WTC11 (cell line): Measurements from ENCODE around the gene MZT1. TPM values are rescaled to one million over a fixed set of nuclear protein-coding genes. Genes with fewer than 3 reads are reported as not detected.

Source experiments
- ATAC-seq: fragments of 200-7000 bp; cut with Tn5 transposase; 2 replicates; pipeline ENCODE4 v1.10.0; 2021; ENCODE audit warnings: mild to moderate bottlenecking, moderate library complexity
- CTCF ChIA-PET: fragments of 300-600 bp; sonication (Branson Sonifier 250); formaldehyde crosslinking; loops from one replicate; lab custom pipeline; 2021; ENCODE audit warnings: antibody characterized with exemption; lab: Charles Lee
- POLR2A ChIA-PET: fragments of 350-600 bp; sonication (Branson Sonifier 250); formaldehyde crosslinking; loops from one replicate; lab custom pipeline; 2021; ENCODE audit warnings: antibody characterized with exemption; lab: Charles Lee
- DNase-seq: peaks from one replicate; pipeline ENCODE4 v3.0.0; 2021; ENCODE audit warnings: low spot score
- H3K27ac Mint-ChIP-seq: 2 replicates; pipeline ENCODE4 v1.8.0; 2021; ENCODE audit warnings: mixed read lengths
- H3K27me3 Mint-ChIP-seq: 2 replicates; pipeline ENCODE4 v1.8.0; 2021; ENCODE audit warnings: low read depth, mild to moderate bottlenecking, moderate library complexity, mixed read lengths
- H3K36me3 Mint-ChIP-seq: 2 replicates; pipeline ENCODE4 v1.8.0; 2021; ENCODE audit warnings: mixed read lengths
- H3K4me1 Mint-ChIP-seq: 2 replicates; pipeline ENCODE4 v1.8.0; 2022; ENCODE audit warnings: mixed read lengths
- H3K4me3 Mint-ChIP-seq: 2 replicates; pipeline ENCODE4 v1.8.0; 2021; ENCODE audit warnings: mild to moderate bottlenecking, moderate library complexity, mixed read lengths
- H3K9me3 Mint-ChIP-seq: 2 replicates; pipeline ENCODE4 v1.8.0; 2021; ENCODE audit warnings: mixed read lengths
- CDX4 ChIP-seq: fragments of 250-450 bp; sonication (Bioruptor Pico); IDR thresholded peaks from 2 replicates; pipeline ENCODE4 v1.9.0; 2021; ENCODE audit warnings: moderate library complexity, mild to moderate bottlenecking, inconsistent platforms, borderline replicate concordance
- ESRRA ChIP-seq: sonication (generic); formaldehyde crosslinking; IDR thresholded peaks from 2 replicates; pipeline ENCODE4 v1.8.1; 2022; ENCODE audit warnings: mild to moderate bottlenecking, missing genetic modification reagents, borderline replicate concordance
- FOXP1 ChIP-seq: sonication (generic); formaldehyde crosslinking; IDR thresholded peaks from 2 replicates; pipeline ENCODE4 v1.8.0; 2022; ENCODE audit warnings: missing genetic modification reagents, mild to moderate bottlenecking, moderate library complexity, borderline replicate concordance
- GABPB1 ChIP-seq: sonication (generic); formaldehyde crosslinking; IDR thresholded peaks from 2 replicates; pipeline ENCODE4 v1.8.1; 2023; ENCODE audit warnings: mild to moderate bottlenecking, missing genetic modification reagents
- HMGA2 ChIP-seq: fragments of 250-450 bp; sonication (Bioruptor Pico); IDR thresholded peaks from 2 replicates; pipeline ENCODE4 v1.4.0; 2021; ENCODE audit warnings: mild to moderate bottlenecking, moderate library complexity
- HMGXB4 ChIP-seq: sonication (generic); formaldehyde crosslinking; IDR thresholded peaks from 2 replicates; pipeline ENCODE4 v1.8.1; 2023; ENCODE audit warnings: mild to moderate bottlenecking, moderate library complexity, missing genetic modification reagents
- JUN ChIP-seq: sonication (generic); formaldehyde crosslinking; IDR thresholded peaks from 2 replicates; pipeline ENCODE4 v1.8.0; 2023; ENCODE audit warnings: mild to moderate bottlenecking, missing genetic modification reagents
- MYBL2 ChIP-seq: sonication (generic); formaldehyde crosslinking; IDR thresholded peaks from 2 replicates; pipeline ENCODE4 v1.8.1; 2023; ENCODE audit warnings: mild to moderate bottlenecking, moderate library complexity, missing genetic modification reagents
- NFE2L1 ChIP-seq: sonication (generic); formaldehyde crosslinking; IDR thresholded peaks from 2 replicates; pipeline ENCODE4 v1.8.1; 2023; ENCODE audit warnings: missing genetic modification reagents
- NFYB ChIP-seq: sonication (generic); formaldehyde crosslinking; conservative IDR thresholded peaks from 2 replicates; pipeline ENCODE4 v1.8.0; 2022; ENCODE audit warnings: low read depth, missing genetic modification reagents
- SMAD3 ChIP-seq: sonication (generic); formaldehyde crosslinking; IDR thresholded peaks from 2 replicates; pipeline ENCODE4 v1.8.0; 2022; ENCODE audit warnings: missing genetic modification reagents, mild to moderate bottlenecking, borderline replicate concordance
- SOX15 ChIP-seq: fragments of 250-450 bp; sonication (Bioruptor Pico); IDR thresholded peaks from 2 replicates; pipeline ENCODE4 v1.9.0; 2021; ENCODE audit warnings: mild to moderate bottlenecking
- STAT6 ChIP-seq: sonication (generic); formaldehyde crosslinking; conservative IDR thresholded peaks from 2 replicates; pipeline ENCODE4 v1.8.1; 2023; ENCODE audit warnings: mild to moderate bottlenecking, low read depth, missing genetic modification reagents, moderate library complexity
- USF2 ChIP-seq: sonication (generic); formaldehyde crosslinking; IDR thresholded peaks from 2 replicates; pipeline ENCODE4 v1.8.1; 2023; ENCODE audit warnings: mild to moderate bottlenecking, missing genetic modification reagents, moderate library complexity
- ZBTB21 ChIP-seq: sonication (generic); formaldehyde crosslinking; IDR thresholded peaks from 2 replicates; pipeline ENCODE4 v1.8.1; 2023; ENCODE audit warnings: mild to moderate bottlenecking, missing genetic modification reagents, borderline replicate concordance
- ZMAT4 ChIP-seq: fragments of 250-450 bp; sonication (Bioruptor Pico); IDR thresholded peaks from 2 replicates; pipeline ENCODE4 v1.9.0; 2021; ENCODE audit warnings: mild to moderate bottlenecking
- ZNF671 ChIP-seq: fragments of 250-450 bp; sonication (Bioruptor Pico); IDR thresholded peaks from 2 replicates; pipeline ENCODE4 v1.8.0; 2021; ENCODE audit warnings: mild to moderate bottlenecking
- total RNA-seq: library from RNA; stranded (reverse); gene quantifications from 3 replicates; pipeline ENCODE4 v1.2.3, GENCODE V29; 2021
- TF ChIP-seq, protein P1 (sequence below): sonication (generic); formaldehyde crosslinking; IDR thresholded peaks from 2 replicates; pipeline ENCODE4 v1.8.0; 2022; ENCODE audit warnings: mild to moderate bottlenecking, missing genetic modification reagents
- TF ChIP-seq, protein P2 (sequence below): sonication (generic); formaldehyde crosslinking; IDR thresholded peaks from 2 replicates; pipeline ENCODE4 v1.8.0; 2022; ENCODE audit warnings: mild to moderate bottlenecking, missing genetic modification reagents
- TF ChIP-seq, protein P3 (sequence below): sonication (generic); formaldehyde crosslinking; IDR thresholded peaks from 2 replicates; pipeline ENCODE4 v1.8.0; 2022; ENCODE audit warnings: mild to moderate bottlenecking, missing genetic modification reagents
- TF ChIP-seq, protein P4 (sequence below): sonication (generic); formaldehyde crosslinking; IDR thresholded peaks from 2 replicates; pipeline ENCODE4 v1.8.1; 2023; ENCODE audit warnings: mild to moderate bottlenecking, missing genetic modification reagents
- TF ChIP-seq, protein P5 (sequence below): fragments of 200-600 bp; IDR thresholded peaks from 2 replicates; pipeline ENCODE4 v1.8.0; 2022; ENCODE audit warnings: antibody characterized with exemption

MZT1 gene
- total RNA-seq, 1 experiment from 2014 or later: 23.5 TPM

- TF ChIP-seq, protein P1, sequence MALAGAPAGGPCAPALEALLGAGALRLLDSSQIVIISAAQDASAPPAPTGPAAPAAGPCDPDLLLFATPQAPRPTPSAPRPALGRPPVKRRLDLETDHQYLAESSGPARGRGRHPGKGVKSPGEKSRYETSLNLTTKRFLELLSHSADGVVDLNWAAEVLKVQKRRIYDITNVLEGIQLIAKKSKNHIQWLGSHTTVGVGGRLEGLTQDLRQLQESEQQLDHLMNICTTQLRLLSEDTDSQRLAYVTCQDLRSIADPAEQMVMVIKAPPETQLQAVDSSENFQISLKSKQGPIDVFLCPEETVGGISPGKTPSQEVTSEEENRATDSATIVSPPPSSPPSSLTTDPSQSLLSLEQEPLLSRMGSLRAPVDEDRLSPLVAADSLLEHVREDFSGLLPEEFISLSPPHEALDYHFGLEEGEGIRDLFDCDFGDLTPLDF (CRISPR knock-in tag): no peak
- no peak for TF ChIP-seq HMGXB4 (CRISPR knock-in tag)
- TF ChIP-seq NFE2L1 (CRISPR knock-in tag): no peak
- TF ChIP-seq ZNF671 (CRISPR knock-in tag): no peak
- no peak for TF ChIP-seq CDX4 (CRISPR knock-in tag)
- no peak for TF ChIP-seq MYBL2
- TF ChIP-seq JUN: no peak
- TF ChIP-seq, protein P2, sequence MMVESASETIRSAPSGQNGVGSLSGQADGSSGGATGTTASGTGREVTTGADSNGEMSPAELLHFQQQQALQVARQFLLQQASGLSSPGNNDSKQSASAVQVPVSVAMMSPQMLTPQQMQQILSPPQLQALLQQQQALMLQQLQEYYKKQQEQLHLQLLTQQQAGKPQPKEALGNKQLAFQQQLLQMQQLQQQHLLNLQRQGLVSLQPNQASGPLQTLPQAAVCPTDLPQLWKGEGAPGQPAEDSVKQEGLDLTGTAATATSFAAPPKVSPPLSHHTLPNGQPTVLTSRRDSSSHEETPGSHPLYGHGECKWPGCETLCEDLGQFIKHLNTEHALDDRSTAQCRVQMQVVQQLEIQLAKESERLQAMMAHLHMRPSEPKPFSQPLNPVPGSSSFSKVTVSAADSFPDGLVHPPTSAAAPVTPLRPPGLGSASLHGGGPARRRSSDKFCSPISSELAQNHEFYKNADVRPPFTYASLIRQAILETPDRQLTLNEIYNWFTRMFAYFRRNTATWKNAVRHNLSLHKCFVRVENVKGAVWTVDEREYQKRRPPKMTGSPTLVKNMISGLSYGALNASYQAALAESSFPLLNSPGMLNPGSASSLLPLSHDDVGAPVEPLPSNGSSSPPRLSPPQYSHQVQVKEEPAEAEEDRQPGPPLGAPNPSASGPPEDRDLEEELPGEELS (CRISPR knock-in tag): no peak
- no peak for TF ChIP-seq FOXP1 (CRISPR knock-in tag)
- TF ChIP-seq, protein P3, sequence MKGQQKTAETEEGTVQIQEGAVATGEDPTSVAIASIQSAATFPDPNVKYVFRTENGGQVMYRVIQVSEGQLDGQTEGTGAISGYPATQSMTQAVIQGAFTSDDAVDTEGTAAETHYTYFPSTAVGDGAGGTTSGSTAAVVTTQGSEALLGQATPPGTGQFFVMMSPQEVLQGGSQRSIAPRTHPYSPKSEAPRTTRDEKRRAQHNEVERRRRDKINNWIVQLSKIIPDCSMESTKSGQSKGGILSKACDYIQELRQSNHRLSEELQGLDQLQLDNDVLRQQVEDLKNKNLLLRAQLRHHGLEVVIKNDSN (CRISPR knock-in tag): no peak
- TF ChIP-seq NFYB (CRISPR knock-in tag): no peak
- TF ChIP-seq SMAD3 (CRISPR knock-in tag): no peak
- TF ChIP-seq, all 79 proteins: peak for 0
- Mint-ChIP-seq H3K27me3 (no peaks in the 10 kb centered on the region), H3K4me1 (no peaks in the 10 kb centered on the region), H3K27ac (no peak overlapping the region), H3K9me3 (peaks cover 45% of the 10 kb centered on the region), H3K4me3 (no peak overlapping the region), H3K36me3 (peaks cover 31% of the 10 kb centered on the region)
- POLR2A ChIA-PET: no interaction called here
- DNase-seq: no peak
- ATAC-seq: no peak
- CTCF ChIA-PET: no interaction called here
Measured at GRCh38 chr13:72694314-72694713, 33.1 kb downstream of the MZT1 start.

GRCh38 chr13:72693832-72694231, 33.6 kb downstream of the MZT1 start:
- Mint-ChIP-seq H3K36me3 (peaks cover 31% of the 10 kb centered on the region), H3K27ac (no peak overlapping the region), H3K27me3 (no peaks in the 10 kb centered on the region), H3K9me3 (peaks cover 45% of the 10 kb centered on the region), H3K4me3 (no peak overlapping the region), H3K4me1 (no peaks in the 10 kb centered on the region)
- ATAC-seq: no peak
- DNase-seq: no peak
- POLR2A ChIA-PET: interaction anchor here (0.6 kb wide), 1 partner anchor 87 kb away, joined by 5 read pairs; no protein-coding TSS in a partner anchor
- CTCF ChIA-PET: no interaction called here
- TF ChIP-seq ZMAT4 (CRISPR knock-in tag): no peak
- TF ChIP-seq ESRRA (CRISPR knock-in tag): no peak
- TF ChIP-seq USF2 (CRISPR knock-in tag): no peak
- TF ChIP-seq SOX15 (CRISPR knock-in tag): no peak
- no peak for TF ChIP-seq STAT6
- TF ChIP-seq GABPB1 (CRISPR knock-in tag): no peak
- TF ChIP-seq, protein P4, sequence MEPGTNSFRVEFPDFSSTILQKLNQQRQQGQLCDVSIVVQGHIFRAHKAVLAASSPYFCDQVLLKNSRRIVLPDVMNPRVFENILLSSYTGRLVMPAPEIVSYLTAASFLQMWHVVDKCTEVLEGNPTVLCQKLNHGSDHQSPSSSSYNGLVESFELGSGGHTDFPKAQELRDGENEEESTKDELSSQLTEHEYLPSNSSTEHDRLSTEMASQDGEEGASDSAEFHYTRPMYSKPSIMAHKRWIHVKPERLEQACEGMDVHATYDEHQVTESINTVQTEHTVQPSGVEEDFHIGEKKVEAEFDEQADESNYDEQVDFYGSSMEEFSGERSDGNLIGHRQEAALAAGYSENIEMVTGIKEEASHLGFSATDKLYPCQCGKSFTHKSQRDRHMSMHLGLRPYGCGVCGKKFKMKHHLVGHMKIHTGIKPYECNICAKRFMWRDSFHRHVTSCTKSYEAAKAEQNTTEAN (CRISPR knock-in tag): no peak
- TF ChIP-seq NFE2L1 (CRISPR knock-in tag): no peak
- TF ChIP-seq ZNF671 (CRISPR knock-in tag): no peak
- no peak for TF ChIP-seq ZBTB21 (CRISPR knock-in tag)
- TF ChIP-seq HMGA2 (CRISPR knock-in tag): no peak
- TF ChIP-seq, protein P5, sequence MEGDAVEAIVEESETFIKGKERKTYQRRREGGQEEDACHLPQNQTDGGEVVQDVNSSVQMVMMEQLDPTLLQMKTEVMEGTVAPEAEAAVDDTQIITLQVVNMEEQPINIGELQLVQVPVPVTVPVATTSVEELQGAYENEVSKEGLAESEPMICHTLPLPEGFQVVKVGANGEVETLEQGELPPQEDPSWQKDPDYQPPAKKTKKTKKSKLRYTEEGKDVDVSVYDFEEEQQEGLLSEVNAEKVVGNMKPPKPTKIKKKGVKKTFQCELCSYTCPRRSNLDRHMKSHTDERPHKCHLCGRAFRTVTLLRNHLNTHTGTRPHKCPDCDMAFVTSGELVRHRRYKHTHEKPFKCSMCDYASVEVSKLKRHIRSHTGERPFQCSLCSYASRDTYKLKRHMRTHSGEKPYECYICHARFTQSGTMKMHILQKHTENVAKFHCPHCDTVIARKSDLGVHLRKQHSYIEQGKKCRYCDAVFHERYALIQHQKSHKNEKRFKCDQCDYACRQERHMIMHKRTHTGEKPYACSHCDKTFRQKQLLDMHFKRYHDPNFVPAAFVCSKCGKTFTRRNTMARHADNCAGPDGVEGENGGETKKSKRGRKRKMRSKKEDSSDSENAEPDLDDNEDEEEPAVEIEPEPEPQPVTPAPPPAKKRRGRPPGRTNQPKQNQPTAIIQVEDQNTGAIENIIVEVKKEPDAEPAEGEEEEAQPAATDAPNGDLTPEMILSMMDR: no peak
